ENCODE results near the gene SH3GL2. TPM values are rescaled to one million over a fixed set of nuclear protein-coding genes. Genes with fewer than 3 reads are reported as not detected.

SH3GL2 gene
- total RNA-seq, 4 donors from 2014 or later: 0.17 TPM; not detected in 3

DNA sequence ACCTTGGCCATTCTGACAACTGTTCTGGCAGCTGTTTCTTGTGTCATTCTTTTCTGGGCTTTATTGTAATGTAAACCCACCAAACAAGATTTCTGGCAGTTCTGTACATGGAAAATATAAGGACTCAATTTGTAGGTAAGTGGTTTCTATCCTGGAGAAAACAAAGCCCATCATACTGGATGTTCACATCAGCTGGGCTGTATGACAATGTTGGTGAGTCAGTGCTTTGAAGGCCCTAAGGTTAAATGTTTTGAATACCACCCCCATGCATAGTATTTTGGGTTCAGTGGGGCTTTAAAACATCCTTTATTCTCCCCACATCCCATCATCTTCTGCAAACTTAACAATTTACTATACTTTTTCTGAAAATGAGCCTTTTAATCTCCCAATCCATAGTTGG lies 52.5 kb downstream of the SH3GL2 start:
- no peak for TF ChIP-seq CTCF (IDR thresholded peaks at IDR 0.05; ENCODE audit: low read depth)

DNA sequence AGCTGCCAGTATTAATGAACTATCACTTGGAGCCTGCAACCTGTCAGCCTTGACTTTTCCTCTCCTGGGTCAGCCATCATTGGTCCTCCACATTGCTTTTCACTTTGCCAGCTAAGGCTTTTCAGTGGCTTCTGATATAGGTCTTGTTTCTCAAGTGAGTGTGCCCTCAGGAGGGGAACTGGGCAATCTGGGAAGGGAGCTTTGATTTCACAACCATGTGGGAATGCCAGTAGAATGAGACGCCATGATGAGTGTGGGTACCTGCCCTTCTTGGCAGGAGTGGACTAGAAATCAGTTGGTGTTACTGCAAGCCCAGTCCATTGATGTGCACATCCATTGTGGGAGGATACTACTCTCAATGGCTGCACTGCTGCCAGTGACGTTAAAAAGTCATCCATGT lies 54.1 kb downstream of the SH3GL2 start:
- TF ChIP-seq CTCF (IDR thresholded peaks at IDR 0.05; ENCODE audit: low read depth): no peak

GRCh38 chr9:17635115-17635890 lies 56.4 kb downstream of the SH3GL2 start:
- no peak for TF ChIP-seq CTCF (IDR thresholded peaks at IDR 0.05; ENCODE audit: low read depth)

DNA sequence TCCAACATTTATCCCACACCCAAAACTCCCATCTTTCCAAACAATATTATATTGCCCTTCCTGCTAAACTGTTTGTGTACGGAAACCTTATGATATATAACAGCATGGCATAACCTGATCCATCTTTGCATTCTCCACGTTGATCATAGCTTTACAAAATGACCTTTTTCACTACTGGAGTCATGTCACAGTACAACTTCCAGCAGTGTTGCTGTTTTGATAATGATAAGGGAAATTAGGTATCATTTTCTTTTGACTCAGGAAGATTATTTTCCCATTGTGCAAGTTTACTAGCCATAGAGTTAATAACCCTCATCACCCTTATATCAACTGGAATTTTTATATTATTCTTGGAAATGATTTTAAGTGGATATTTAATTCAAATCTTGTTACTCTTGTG lies 57.5 kb downstream of the SH3GL2 start:
- no peak for TF ChIP-seq CTCF (IDR thresholded peaks at IDR 0.05; ENCODE audit: low read depth)

DNA sequence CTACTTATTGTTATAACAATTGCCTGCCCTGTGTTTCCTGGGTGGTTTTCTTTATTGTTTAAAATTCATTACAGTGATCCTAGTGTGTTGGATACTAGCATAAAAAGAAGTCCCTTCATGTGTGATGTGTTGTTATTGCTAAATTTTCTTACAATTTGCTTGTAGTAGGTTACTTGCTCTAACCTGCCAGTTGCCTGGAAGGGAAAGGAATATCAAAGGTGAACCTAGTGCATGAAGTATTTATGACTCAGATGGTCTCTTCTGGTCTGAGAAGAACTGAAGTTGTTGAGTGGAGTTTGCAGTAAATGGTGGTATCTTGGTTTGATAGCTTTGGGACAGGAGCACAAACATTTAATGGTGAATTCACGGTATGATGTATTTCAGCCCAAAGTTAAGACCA lies 58.0 kb downstream of the SH3GL2 start:
- TF ChIP-seq CTCF (IDR thresholded peaks at IDR 0.05; ENCODE audit: low read depth): no peak

DNA sequence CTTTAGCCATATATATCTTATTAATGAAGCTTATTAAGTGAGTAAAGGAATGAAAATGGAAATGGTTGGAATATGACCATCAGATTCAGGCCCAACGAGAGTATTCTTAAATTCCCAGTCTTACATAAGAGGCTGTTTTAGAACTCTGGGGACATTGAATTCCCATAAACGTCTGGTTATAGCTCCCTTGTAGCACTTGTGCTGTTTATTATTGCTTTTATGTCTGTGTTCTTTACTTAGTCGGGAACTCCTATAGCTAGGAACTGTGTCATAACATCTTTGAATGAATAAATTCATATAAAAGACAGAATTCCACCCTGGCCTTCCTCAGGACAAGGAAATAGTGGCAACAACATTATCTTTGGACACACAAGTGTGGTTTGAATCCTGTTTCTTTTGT lies 58.4 kb downstream of the SH3GL2 start:
- TF ChIP-seq CTCF (IDR thresholded peaks at IDR 0.05; ENCODE audit: low read depth): no peak

DNA sequence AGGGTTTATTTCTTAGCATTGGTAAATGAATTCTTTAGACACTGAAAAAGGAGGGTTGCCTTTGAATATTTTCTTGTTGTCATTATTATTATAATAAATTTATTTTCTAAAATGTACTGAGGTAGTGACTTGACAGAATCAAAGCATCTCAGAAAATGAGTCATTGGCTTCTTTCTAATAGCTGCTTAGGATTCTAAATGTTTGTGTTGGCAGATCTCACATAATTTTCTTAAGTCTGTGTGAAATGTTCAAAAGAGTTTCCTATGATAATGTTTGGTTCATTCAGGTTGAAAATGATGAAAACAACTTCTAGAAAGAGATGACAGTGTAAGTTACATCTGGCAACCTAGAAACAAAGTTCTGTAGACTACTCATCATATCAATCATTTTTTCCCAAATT lies 69.7 kb downstream of the SH3GL2 start:
- TF ChIP-seq CTCF (IDR thresholded peaks at IDR 0.05; ENCODE audit: low read depth): no peak

Measured in subcutaneous adipose tissue (tissue), 4 donors.